HG03558 (cell line): Measurements from ENCODE around the gene NLN.
"Not testable (repeated sequence)": the region's sequence is repeated elsewhere in the genome, so short reads cannot be mapped to it uniquely, and the experiment has no call there.

Source experiments
- ATAC-seq: cut with Tn5 transposase; IDR thresholded peaks from one replicate; pipeline ENCODE4 v1.9.1; 2021; ENCODE audit warnings: moderate number of reproducible peaks; ENCODE audit not compliant: unreplicated experiment; ENCODE audit errors: extremely low read depth

Gene NLN

GRCh38 chr5:65803699-65804391, 81.8 kb downstream of the NLN start:
- ATAC-seq: no peak

- ATAC-seq: no peak
Observed at GRCh38 chr5:65805089-65805488, 83.1 kb downstream of the NLN start.

GRCh38 chr5:65807494-65807893, 85.5 kb downstream of the NLN start:
- ATAC-seq: not testable (repeated sequence)

GRCh38 chr5:65808251-65808741, 86.3 kb downstream of the NLN start:
- ATAC-seq: no peak

GRCh38 chr5:65808818-65809217, 86.8 kb downstream of the NLN start:
- ATAC-seq: no peak

GRCh38 chr5:65809817-65810531, 88.0 kb downstream of the NLN start:
- no peak for ATAC-seq

GRCh38 chr5:65811004-65811403, 89.0 kb downstream of the NLN start:
- no peak for ATAC-seq

- ATAC-seq: no peak
Observed at GRCh38 chr5:65811885-65812284, 89.9 kb downstream of the NLN start.

GRCh38 chr5:65812648-65813047, 90.6 kb downstream of the NLN start:
- ATAC-seq: no peak

GRCh38 chr5:65813174-65813573, 91.2 kb downstream of the NLN start:
- no peak for ATAC-seq

- no peak for ATAC-seq
Observed at GRCh38 chr5:65815161-65815560, 93.2 kb downstream of the NLN start.

GRCh38 chr5:65816729-65817128, 94.7 kb downstream of the NLN start:
- no peak for ATAC-seq

GRCh38 chr5:65817931-65818330, 95.9 kb downstream of the NLN start:
- ATAC-seq: no peak

- ATAC-seq: no peak
Observed at GRCh38 chr5:65818592-65818991, 96.6 kb downstream of the NLN start.

GRCh38 chr5:65819215-65819904, 97.4 kb downstream of the NLN start:
- no peak for ATAC-seq

GRCh38 chr5:65819905-65820240, 97.9 kb downstream of the NLN start:
- ATAC-seq: no peak

GRCh38 chr5:65820373-65820772, 98.4 kb downstream of the NLN start:
- ATAC-seq: no peak

GRCh38 chr5:65821966-65822365, 100.0 kb downstream of the NLN start:
- no peak for ATAC-seq

GRCh38 chr5:65822710-65823109, 100.7 kb downstream of the NLN start:
- ATAC-seq: no peak

- ATAC-seq: no peak
Observed at GRCh38 chr5:65823204-65823603, 101.2 kb downstream of the NLN start.

- ATAC-seq: no peak
Observed at GRCh38 chr5:65823845-65824445, 101.9 kb downstream of the NLN start.
